ENCODE data around the gene PANK2. TPM values are rescaled to one million over a fixed set of nuclear protein-coding genes. Genes with fewer than 3 reads are reported as not detected.

PANK2 gene
- total and polyA plus RNA-seq, 2 of the 8 experiments (the other 6 are each of a cell fraction or from before 2014, with no cell fraction given) = 17.1 to 57.5 TPM

DNA sequence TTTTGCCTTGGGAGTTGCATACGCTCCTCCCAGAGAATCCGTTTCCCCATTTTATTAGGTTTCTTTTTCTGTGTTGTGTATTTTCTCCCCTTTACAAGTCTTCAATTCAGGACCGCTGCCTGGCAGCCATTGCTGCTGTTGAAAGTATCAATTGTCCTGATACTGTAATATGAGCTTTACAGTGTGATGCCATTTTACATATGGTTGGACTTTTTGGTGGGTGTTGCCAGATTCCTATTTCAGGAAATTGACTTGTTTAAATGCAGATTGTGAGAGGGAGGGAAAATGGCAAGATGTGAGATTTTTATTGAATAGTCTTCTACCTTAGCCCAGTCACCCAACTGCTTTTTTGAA, 1.2 kb downstream of the PANK2 start:
- Histone ChIP-seq H2BK120ac (replicated peaks; ENCODE audit: low read depth, low read length) (no peak overlapping the region), H3K9ac (replicated peaks in 1 of 4; ENCODE audit: extremely low read depth in 1 of 4, low read depth in 3 of 4, low read length in 3 of 4) (peak overlapping the region; percentile 64 to 90 (median 84)), H4K91ac (replicated peaks; ENCODE audit: insufficient read length, low read length) (peak overlapping the region; percentile 9), H3K18ac (ENCODE audit: extremely low read depth, low read length) (peak overlapping the region; percentile 3; the same call in 1 of the 2 replicates), H3K4me3 (ENCODE audit: extremely low read depth in 1 of 4, insufficient read depth in 2 of 4, low read depth in 3 of 4, low read length in 4 of 4) (peak overlapping the region; percentile 68 to 100 (median 96)), H2BK15ac (ENCODE audit: low read length) (no peak overlapping the region), H4K8ac (ENCODE audit: extremely low read depth, insufficient read depth, low read length) (no peak overlapping the region), H3K14ac (ENCODE audit: insufficient read length) (no peak overlapping the region), H3K27ac (ENCODE audit: low read depth, low read length) (peak overlapping the region; percentile 77), H3K23ac (ENCODE audit: insufficient read length) (no peak overlapping the region), H3K27me3 (replicated peaks in 1 of 4; ENCODE audit: control insufficient read depth in 3 of 4, extremely low read depth in 1 of 4, insufficient read depth in 3 of 4, low read length in 3 of 4) (no peaks in the 10 kb centered on the region; a peak in 1 of 7 replicates), H4K5ac (ENCODE audit: insufficient read length, low read depth, low read length) (no peak overlapping the region), H2AK5ac (ENCODE audit: low read depth, low read length) (no peak overlapping the region), H3K4ac (replicated peaks; ENCODE audit: insufficient read length, low read depth, low read length) (no peak overlapping the region), H3K79me1 (ENCODE audit: low read depth, low read length) (peaks cover 4% of the 10 kb centered on the region), H3K36me3 (ENCODE audit: control insufficient read depth in 2 of 4, insufficient read depth in 4 of 4, low read length in 3 of 4) (peaks cover 0 to 11% (median under 1%) of the 10 kb centered on the region in 4 experiments; a peak in 2 of 8 replicates), H3K79me2 (ENCODE audit: control insufficient read depth in 1 of 2, insufficient read depth in 2 of 2, low read length in 2 of 2) (peaks cover 64 to 73% of the 10 kb centered on the region in 2 experiments), H3K9me3 (ENCODE audit: insufficient read depth in 2 of 2, low read depth in 1 of 2, low read length in 1 of 2) (no peaks in the 10 kb centered on the region), H4K20me1 (replicated peaks in 1 of 2; ENCODE audit: control insufficient read depth in 1 of 2, insufficient read depth in 2 of 2, low read length in 2 of 2) (peaks cover 25 to 36% of the 10 kb centered on the region in 2 experiments), H3K4me1 (replicated peaks in 1 of 4; ENCODE audit: control insufficient read depth in 3 of 4, insufficient read depth in 4 of 4, low read length in 3 of 4) (peaks cover 0 to 8% (median 5%) of the 10 kb centered on the region in 4 experiments; a peak in 4 of 7 replicates), H2AFZ (ENCODE audit: low read length) (no peak overlapping the region), H3K23me2 (ENCODE audit: low read depth, low read length) (peaks cover 8% of the 10 kb centered on the region; the same call in 1 of the 2 replicates), H2BK5ac (ENCODE audit: low read depth, low read length) (0 out of 2 replicates have a peak overlapping the region, but pooled peaks have one; percentile 16), H2BK20ac (ENCODE audit: low read length) (no peak overlapping the region), H3K56ac (replicated peaks; ENCODE audit: insufficient read length, low read depth, low read length) (no peak overlapping the region), H2BK12ac (ENCODE audit: low read depth, low read length) (no peak overlapping the region), H3K4me2 (ENCODE audit: insufficient read depth in 1 of 2, low read depth in 2 of 2, low read length in 2 of 2) (peak overlapping the region; percentile 66 to 97)
- DNase-seq (ENCODE audit: low read depth in 1 of 2, low spot score in 2 of 2) (no peak), FAIRE-seq (no peak)
- ChIA-PET POLR2A (ENCODE audit: partially characterized antibody) (interaction anchor here (0.8 to 3.6 kb wide), 24 partner anchors 10 to 194 kb away, joined by 3 to 16 read pairs (median 3); partner anchors contain the start of genes ADISSP, CENPB and MAVS), CTCF (ENCODE audit: partially characterized antibody) (interaction anchor here (0.6 to 1.5 kb wide), 4 partner anchors 10 to 181 kb away, joined by 3 read pairs; partner anchors contain the start of gene CENPB)
- WGBS, 2 experiments (ENCODE audit: extremely low coverage in 1 of 2, insufficient coverage in 1 of 2, insufficient read length in 1 of 2, insufficient replicate concordance in 2 of 2, low coverage in 1 of 2, low lambda C conversion rate in 2 of 2, missing lambda C conversion rate in 1 of 2) = 3% methylated on average over 3 of the region's 3 CpGs; no CpG with 5 or more reads in 1 of the 2 experiments
- no peak; a peak in 1 of 3 replicates for TF ChIP-seq POLR2A (IDR thresholded peaks at IDR 0.05; ENCODE audit: control extremely low read depth in 1 of 2, low read depth in 2 of 2, low read length in 2 of 2)
- no peak for TF ChIP-seq CBX8 (IDR thresholded peaks at IDR 0.05; ENCODE audit: borderline replicate concordance, low read depth, low read length)
- TF ChIP-seq PHF8 (conservative IDR thresholded peaks at IDR 0.05; ENCODE audit: low read depth, low read length) = no peak
- TF ChIP-seq SP2 (IDR thresholded peaks at IDR 0.05; ENCODE audit: low read length) = no peak
- TF ChIP-seq BACH1 (IDR thresholded peaks at IDR 0.05; ENCODE audit: low read length) = no peak
- TF ChIP-seq JUND (IDR thresholded peaks at IDR 0.05; ENCODE audit: low read length) = no peak
- TF ChIP-seq NANOG (IDR thresholded peaks at IDR 0.05; ENCODE audit: insufficient read depth, low read depth, low read length, poor library complexity, severe bottlenecking) = no peak
- no peak for TF ChIP-seq CTCF (IDR thresholded peaks at IDR 0.05; ENCODE audit: control extremely low read depth in 1 of 3, insufficient read depth in 1 of 3, low read depth in 1 of 3, low read length in 3 of 3)
- TF ChIP-seq SIN3A (conservative IDR thresholded peaks at IDR 0.05 in 1 of 2, IDR thresholded peaks at IDR 0.05 in 1 of 2; ENCODE audit: low read depth in 1 of 2, low read length in 2 of 2) = peak; percentile 19 to 66; a peak in 1 of 4 replicates
- no peak for TF ChIP-seq SUZ12 (IDR thresholded peaks at IDR 0.05; ENCODE audit: low read length)
